Panc1 (cell line): ENCODE measurements around the gene OR4F15.

Source experiments
- TF ChIP-seq, protein P1 (sequence below): fragments of 450-650 bp; IDR thresholded peaks from 2 replicates; pipeline ENCODE4 v1.5.1; 2017; ENCODE audit warnings: mild to moderate bottlenecking
- TF ChIP-seq, protein P2 (sequence below), 2 experiments: IDR thresholded peaks; 2 replicates each; pipeline ENCODE4 v1.6.1; 2011 to 2012; ENCODE audit warnings: low read depth in 2 of 2, control low read depth in 1 of 2, low read length in 1 of 2, mild to moderate bottlenecking in 1 of 2, moderate library complexity in 1 of 2; ENCODE audit not compliant: insufficient read depth in 1 of 2

DNA sequence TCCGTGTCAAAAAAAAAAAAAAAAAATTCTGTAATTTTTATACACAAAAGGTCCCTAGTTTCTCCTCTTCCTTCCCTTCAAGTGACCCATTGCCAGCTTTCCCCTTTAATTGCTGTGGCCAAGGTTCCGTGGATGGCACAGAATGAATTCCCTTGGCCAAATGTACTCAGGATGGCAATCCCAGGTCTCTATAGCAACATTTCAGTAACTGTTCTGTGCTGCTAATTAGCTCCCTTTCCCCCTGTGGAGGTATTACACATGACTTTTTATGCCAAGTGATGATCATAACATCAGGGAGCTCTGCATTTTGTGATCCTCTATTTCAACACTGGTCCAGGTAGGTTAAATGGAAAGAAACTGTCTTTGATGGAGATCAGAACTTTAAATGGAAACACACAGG lies 8.8 kb upstream of the OR4F15 start, which contains the start of gene OR4F6:
- TF ChIP-seq, protein P1, sequence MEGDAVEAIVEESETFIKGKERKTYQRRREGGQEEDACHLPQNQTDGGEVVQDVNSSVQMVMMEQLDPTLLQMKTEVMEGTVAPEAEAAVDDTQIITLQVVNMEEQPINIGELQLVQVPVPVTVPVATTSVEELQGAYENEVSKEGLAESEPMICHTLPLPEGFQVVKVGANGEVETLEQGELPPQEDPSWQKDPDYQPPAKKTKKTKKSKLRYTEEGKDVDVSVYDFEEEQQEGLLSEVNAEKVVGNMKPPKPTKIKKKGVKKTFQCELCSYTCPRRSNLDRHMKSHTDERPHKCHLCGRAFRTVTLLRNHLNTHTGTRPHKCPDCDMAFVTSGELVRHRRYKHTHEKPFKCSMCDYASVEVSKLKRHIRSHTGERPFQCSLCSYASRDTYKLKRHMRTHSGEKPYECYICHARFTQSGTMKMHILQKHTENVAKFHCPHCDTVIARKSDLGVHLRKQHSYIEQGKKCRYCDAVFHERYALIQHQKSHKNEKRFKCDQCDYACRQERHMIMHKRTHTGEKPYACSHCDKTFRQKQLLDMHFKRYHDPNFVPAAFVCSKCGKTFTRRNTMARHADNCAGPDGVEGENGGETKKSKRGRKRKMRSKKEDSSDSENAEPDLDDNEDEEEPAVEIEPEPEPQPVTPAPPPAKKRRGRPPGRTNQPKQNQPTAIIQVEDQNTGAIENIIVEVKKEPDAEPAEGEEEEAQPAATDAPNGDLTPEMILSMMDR: no peak
- TF ChIP-seq, protein P2, sequence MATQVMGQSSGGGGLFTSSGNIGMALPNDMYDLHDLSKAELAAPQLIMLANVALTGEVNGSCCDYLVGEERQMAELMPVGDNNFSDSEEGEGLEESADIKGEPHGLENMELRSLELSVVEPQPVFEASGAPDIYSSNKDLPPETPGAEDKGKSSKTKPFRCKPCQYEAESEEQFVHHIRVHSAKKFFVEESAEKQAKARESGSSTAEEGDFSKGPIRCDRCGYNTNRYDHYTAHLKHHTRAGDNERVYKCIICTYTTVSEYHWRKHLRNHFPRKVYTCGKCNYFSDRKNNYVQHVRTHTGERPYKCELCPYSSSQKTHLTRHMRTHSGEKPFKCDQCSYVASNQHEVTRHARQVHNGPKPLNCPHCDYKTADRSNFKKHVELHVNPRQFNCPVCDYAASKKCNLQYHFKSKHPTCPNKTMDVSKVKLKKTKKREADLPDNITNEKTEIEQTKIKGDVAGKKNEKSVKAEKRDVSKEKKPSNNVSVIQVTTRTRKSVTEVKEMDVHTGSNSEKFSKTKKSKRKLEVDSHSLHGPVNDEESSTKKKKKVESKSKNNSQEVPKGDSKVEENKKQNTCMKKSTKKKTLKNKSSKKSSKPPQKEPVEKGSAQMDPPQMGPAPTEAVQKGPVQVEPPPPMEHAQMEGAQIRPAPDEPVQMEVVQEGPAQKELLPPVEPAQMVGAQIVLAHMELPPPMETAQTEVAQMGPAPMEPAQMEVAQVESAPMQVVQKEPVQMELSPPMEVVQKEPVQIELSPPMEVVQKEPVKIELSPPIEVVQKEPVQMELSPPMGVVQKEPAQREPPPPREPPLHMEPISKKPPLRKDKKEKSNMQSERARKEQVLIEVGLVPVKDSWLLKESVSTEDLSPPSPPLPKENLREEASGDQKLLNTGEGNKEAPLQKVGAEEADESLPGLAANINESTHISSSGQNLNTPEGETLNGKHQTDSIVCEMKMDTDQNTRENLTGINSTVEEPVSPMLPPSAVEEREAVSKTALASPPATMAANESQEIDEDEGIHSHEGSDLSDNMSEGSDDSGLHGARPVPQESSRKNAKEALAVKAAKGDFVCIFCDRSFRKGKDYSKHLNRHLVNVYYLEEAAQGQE (IDR thresholded peaks at IDR 0.05; ENCODE audit: insufficient read depth in 1 of 2, low read depth in 2 of 2, low read length in 1 of 2): no peak
